Right hindlimb (tissue), 1 donor: ENCODE measurements around the gene C2CD4B.

Experiments used
- DNase-seq: peaks from one replicate; pipeline ENCODE4 v3.0.0-alpha.2; 2018

The C2CD4B gene

DNA sequence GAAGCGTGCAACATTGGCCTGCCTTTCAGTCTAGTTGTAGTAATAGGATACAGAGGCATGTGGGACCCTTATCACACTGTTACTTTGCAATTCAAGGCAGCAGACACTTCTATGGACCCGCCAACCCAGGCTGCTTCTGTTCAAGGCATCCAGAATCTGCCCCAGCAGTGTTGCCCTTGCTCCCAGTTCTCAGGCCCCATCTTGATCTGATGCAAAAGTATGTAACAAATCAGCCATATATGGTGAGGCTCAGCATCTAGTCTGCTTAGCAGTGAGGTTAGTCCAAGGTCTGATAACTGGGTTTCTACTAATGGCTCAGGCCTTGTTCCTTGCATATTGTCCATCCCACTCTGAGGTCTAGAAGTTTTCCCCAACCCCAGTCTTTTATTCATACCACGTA lies 17.9 kb downstream of the C2CD4B start:
- no peak for DNase-seq

DNA sequence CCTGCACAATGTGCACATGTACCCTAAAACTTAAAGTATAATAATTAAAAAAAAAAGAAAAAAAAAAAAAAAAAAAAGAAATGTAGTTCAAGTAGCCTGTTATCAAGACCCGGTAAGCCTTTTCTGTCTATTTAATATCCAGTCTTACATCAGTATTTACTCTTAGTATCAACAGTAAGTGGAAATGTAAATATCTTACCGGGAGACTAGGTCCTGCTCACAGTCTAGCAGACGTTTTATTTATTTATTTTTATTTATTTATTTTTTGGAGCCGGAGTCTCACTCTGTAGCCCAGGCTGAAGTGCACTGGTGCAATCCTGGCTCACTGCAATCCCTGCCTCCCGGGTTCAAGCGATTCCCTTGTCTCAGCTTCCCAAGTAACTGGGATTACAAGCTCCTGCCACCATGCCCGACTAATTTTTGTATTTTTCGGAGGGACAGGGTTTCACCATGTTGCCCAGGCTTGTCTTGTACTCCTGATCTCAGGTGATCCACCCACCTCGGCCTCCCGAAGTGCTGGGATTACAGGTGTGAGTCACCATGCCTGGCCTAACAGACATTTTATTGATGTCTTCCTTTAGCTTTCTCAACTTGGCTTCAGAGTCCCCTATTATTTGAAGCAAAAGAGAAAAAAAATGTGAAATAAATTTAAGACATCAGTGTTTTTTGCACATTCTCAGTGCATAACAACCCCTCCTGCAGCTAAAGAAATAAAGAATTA lies 19.9 kb downstream of the C2CD4B start:
- DNase-seq: no peak

GRCh38 chr15:62142736-62143135 lies 22.3 kb downstream of the C2CD4B start:
- DNase-seq: no peak

- no peak for DNase-seq
These were observed 23.2 kb downstream of the C2CD4B start for GRCh38 chr15:62141643-62142588.

DNA sequence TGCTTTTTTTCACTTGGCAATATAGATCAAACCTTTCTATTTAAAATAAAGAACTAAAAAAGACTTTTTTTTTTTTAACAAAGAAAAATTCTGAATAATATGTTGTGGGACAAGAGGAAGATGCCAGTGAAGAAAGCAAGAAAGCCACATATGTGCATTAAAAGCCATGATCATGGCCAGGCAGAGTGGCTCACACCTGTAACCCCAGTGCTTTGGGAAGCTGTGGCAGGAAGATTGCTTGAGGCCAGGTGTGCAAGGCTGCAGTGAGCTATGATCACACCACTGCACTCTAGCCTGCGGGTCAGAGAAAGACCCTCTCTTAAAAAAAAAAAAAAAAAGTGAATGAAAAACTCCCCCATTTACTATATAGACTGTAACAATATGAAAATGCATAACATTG lies 23.9 kb downstream of the C2CD4B start:
- DNase-seq: no peak

DNA sequence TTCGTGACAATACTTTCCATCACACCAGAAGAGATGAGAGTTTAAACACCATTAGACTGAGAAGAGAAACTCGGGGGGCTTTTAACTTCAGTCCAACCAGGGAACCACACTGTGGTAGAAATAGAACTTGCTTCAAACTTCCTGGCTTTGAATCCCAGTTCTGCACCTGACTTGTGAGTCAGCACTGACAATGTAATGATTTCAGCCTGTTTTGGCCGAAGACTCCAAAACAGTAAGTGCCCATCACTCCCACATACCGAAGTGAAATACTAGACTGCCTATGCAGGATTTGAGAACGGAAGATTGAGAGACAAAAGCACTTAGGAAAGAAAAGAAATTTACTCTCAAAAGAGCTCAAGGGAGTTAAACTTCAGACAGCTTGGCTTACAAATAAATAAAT lies 27.0 kb downstream of the C2CD4B start:
- DNase-seq: no peak

DNA sequence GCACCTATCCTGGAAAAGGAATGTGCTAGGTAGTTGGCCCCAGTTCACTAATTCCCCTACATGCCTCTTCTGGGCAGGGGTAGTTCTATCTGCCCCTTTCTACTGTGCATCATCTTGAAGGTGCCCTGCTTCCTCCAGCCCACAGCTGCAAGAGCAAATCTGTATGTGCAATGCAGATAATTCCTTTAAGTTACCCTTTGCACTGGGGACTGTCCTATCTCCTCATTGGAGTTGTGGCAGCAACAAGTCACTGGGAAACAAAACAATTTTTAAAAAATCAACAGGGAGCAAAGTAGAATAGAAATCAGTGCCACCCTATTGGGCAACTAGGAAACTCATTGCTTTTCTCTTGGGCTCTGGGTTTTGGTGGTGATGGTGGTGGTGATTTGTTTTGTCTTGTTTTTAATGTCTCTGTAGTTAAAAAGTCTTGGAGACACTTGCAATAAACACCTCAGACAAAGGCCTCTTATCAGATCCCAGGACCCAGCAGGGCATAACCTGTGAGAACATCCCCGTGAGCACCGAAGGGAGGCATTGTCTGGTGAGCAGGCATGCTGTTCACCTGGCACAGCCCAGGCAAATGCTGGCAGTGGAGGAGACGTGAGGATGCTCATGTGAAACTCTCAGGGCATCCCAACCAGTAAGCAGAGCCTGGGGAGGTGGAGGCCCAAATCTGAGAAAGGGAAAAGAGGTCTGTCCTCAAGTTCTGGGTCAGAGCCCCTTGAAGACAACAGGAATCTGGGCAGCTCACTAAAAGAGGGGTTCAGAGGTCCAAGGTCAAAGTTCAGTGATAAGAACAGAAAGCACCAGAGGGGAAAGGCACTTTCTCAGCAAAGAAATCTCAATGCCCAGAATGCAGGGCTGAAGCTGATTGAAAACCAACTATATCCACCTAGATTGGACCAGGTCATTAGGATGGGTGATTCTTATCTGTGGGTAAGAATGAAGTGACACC lies 27.9 kb downstream of the C2CD4B start:
- no peak for DNase-seq

- DNase-seq: no peak
These were observed 29.5 kb downstream of the C2CD4B start for GRCh38 chr15:62135532-62136134.

DNA sequence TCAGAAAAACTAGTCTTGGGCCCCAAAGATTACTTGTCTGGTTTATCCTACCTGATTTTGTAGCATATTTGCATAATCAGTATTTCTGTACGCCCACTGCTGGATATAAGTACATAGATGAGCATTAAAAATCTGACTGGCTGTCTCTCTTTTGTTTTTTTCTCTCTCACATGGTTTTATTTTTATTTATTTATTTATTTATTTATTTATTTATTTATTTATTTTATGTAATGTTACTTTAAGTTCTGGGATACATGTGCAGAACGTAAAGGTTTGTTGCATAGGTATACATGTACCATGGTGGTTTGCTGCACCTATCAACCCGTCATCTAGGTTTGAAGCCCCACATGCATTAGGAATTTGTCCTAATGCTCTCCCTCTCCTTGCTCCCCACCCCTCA lies 31.9 kb downstream of the C2CD4B start:
- no peak for DNase-seq

DNA sequence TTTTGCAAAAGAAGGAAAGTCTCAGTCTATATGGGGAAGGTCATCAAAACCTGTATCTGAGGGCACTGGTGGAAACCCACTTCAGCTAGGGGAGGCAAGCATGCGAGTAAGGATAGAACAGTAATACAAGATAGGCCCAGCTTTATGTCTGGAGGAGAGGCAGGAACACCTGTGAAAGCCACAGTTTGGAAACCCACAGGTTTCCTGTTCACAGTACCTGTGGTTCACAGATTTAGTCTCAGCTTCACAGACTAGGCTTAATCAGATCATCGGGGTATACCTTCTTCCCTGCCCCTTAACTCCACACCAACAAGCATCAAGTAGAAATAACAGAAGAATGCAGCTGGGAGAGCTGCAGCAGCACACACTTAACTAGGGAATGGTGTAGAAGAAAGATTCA lies 36.2 kb downstream of the C2CD4B start:
- no peak for DNase-seq

GRCh38 chr15:62126364-62126763 lies 38.7 kb downstream of the C2CD4B start:
- no peak for DNase-seq

GRCh38 chr15:62125773-62126172 lies 39.3 kb downstream of the C2CD4B start:
- no peak for DNase-seq

- DNase-seq: no peak
These were observed 40.1 kb downstream of the C2CD4B start for GRCh38 chr15:62124973-62125303.

DNA sequence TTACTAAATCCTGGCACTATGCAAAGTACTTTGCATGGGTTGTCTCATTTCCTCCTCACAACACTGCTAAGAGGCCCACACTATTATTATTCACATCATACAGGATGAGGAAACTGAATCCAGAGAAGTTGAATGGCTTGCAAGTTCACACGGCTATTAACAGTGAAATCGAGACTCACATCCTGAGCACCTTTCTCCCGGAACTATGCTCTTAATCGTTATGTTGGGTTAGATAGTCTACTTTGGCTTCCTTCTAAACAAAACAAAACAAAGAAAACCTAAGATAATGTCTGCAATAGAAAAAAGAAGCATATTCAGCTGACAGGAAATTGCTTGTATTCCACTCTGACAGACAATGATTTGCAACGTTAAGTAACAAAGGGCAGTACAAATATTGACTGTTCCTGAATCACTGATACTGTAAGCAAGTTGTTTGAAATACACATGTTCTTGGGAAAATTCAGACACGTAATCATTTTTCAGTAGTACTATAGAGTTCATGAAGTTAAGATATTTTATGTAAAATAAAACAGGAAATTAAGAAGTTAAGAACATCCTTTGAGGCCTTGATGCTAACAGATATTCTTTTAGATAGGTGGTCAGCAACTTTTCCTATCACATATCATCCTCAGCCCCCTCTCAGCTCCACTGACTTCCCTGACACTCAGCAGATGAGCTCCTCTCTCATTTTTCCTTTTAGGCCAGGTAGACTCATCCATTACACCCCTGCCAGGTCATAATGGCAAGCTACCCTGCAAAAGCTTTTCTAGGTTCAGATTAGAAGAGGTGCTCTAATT lies 40.7 kb downstream of the C2CD4B start:
- DNase-seq: no peak

DNA sequence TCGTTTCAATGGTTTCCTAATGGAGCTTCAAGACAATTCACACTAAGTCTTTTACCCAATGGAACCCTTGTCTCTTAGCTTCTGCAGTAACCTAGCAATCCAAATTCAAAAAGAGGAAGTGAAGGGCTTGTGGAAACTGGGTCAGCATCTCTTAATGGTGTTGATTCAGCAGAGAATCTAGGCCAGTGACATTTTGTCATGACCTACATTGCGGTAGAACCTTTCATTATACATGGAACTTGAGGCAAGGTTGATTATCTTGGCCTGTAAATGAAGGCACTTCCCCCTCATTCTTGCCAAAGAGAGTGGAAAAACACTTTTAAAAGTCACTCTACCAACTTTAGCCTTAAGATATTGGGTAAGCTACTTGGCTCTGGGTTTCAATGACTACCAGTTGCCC lies 42.8 kb downstream of the C2CD4B start:
- DNase-seq: no peak

GRCh38 chr15:62121273-62122015 lies 43.6 kb downstream of the C2CD4B start:
- DNase-seq: no peak

DNA sequence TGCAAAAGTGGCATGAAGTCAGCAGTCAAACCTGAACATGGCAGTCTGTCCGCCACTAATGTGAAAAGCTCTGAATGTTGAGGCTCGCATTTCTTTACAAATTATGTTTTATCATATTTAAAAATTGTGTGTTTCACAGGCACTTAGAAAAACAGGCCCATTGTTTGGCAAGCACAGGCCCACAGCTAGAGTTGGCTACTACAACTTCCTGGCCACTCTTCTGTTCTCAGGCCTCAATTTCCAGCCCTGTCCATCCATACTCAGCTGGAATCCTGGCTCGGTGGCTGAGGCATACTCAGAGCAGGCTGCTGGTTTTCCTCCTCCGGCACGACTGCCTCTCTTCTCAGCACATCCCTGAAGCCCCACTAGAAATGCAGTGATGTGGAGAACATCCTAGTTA lies 44.3 kb downstream of the C2CD4B start:
- DNase-seq: no peak

DNA sequence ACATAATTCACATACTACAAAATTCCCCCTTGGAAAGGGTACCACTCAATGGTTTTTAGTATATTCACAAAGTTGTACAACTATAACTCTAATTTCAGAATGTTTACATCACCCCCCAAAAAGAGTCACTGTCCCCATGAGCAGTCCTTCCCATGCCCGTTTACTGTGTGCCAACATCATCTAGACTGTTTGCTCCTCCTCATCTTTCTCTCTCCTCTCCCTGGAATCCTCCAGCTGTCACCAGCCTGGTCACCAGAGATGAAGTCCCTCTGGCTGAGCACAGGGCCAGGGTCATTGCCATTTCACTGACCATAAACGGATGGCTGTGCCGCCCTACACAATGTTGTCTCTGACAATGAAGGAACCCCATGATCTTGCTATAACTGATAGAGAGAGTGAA lies 45.2 kb downstream of the C2CD4B start:
- no peak for DNase-seq

GRCh38 chr15:62119227-62119864 lies 45.7 kb downstream of the C2CD4B start:
- DNase-seq: no peak

DNA sequence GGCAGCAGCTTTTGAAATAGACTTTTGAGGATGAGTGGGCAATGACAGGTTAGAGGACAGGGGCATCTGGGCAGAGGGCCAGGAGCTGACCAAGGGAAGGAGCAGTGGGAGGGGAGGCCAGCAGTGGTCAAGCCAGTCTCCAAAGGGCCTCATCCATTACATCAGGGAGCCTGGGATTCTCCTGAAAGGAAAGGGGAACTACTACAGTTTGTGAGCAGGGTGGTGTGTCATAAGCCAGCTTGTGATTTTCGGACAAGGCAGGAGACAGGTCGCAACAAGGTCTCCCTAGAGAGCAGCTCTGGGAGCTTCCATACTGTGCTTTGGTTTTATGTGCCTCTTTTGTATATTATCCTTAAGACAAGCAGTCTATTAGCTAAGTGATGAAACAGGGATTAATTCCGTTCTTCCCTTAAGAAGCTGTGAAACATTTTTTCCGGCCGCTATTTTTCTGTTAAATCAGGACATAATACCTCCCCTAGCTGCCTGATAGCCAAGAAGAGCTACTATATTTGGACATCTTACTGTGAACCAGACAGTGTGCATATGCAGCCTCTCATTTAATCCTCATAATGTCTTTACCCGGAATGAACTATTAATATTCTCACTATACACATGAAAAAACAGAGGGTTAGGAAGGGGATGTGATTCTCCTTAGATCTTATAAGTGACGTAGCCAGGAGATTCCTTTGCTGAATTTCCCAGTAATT lies 46.4 kb downstream of the C2CD4B start:
- no peak for DNase-seq
